GM12891 (cell line): ENCODE measurements around the gene POFUT2.
"Not testable (repeated sequence)": the region's sequence is repeated elsewhere in the genome, so short reads cannot be mapped to it uniquely, and the experiment has no call there.

Source experiments
- DNase-seq: peaks from one replicate; pipeline ENCODE4 v3.0.0; 2011; ENCODE audit warnings: low spot score; ENCODE audit not compliant: insufficient read length
- FAIRE-seq: peaks from 2 replicates; lab custom pipeline; 2011; peaks lifted over from hg19 to GRCh38; lab: Jason Lieb, UNC
- PAX5 ChIP-seq: IDR thresholded peaks from 2 replicates; pipeline ENCODE4 v1.6.1; 2011; ENCODE audit warnings: low read length, moderate library complexity, mild to moderate bottlenecking; ENCODE audit not compliant: insufficient read depth, severe bottlenecking
- POLR2A ChIP-seq: IDR thresholded peaks from 2 replicates; pipeline ENCODE4 v1.6.1; 2011; ENCODE audit warnings: low read depth, low read length, control low read depth
- POLR2AphosphoS5 ChIP-seq: IDR thresholded peaks from 2 replicates; pipeline ENCODE4 v1.6.1; 2011; ENCODE audit warnings: low read depth, low read length, control low read depth
- POU2F2 ChIP-seq: IDR thresholded peaks from 2 replicates; pipeline ENCODE4 v1.6.1; 2011; ENCODE audit warnings: low read depth, mild to moderate bottlenecking, control low read depth, low read length, moderate library complexity
- SPI1 ChIP-seq: IDR thresholded peaks from 2 replicates; pipeline ENCODE4 v1.6.1; 2011; ENCODE audit warnings: low read depth, low read length, control low read depth
- TAF1 ChIP-seq: IDR thresholded peaks from 2 replicates; pipeline ENCODE4 v1.6.1; 2011; ENCODE audit warnings: low read depth, low read length, control low read depth

Gene POFUT2

DNA sequence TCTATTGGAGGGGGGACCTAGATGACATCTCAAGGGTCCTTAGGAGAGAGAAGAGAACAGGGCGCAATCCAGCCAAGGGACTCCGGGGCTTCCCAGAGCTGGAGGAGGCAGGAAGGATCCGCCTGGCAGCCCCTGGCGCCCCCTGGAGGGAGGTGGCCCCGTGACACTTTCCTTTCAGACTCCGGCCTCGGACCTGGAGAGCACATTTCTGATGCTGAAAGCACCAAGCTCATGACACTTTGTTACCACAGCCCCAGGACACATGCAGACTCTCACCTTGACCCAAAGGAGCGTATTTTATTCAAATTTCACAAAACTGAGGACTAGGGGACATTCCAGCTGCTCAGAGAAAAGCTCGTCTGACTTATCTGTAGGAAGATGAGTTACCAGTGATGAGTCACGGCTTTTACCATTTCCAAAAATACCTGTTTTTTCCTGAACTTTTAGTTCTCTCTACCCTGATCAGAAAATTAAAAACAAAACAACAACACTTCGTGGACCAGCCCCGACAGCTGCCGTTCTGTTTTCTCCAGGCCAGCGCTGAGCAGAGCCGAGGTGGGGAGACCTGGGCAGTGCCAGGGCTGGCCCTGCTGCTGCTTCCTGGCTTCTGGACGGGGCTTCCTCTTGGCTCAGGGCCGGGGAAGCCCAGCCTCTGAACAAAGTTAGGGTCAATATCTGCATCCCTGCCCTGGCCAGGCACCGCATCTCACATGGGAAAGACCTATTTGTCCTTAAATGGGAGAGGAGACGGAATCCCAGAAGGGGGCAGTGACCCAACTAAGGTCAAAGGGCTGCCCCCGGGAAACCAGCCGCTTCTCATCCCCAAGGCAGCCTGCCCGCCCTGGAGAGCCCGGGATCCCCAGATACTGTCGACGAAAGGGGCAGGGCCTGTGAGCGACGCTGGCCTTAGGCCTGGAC is 21.6 kb upstream of the POFUT2 start:
- DNase-seq: no peak
- TF ChIP-seq PAX5 (no peak), SPI1 (no peak), POU2F2 (no peak), POLR2A (no peak), TAF1 (no peak), POLR2AphosphoS5 (no peak)
- no peak for FAIRE-seq

DNA sequence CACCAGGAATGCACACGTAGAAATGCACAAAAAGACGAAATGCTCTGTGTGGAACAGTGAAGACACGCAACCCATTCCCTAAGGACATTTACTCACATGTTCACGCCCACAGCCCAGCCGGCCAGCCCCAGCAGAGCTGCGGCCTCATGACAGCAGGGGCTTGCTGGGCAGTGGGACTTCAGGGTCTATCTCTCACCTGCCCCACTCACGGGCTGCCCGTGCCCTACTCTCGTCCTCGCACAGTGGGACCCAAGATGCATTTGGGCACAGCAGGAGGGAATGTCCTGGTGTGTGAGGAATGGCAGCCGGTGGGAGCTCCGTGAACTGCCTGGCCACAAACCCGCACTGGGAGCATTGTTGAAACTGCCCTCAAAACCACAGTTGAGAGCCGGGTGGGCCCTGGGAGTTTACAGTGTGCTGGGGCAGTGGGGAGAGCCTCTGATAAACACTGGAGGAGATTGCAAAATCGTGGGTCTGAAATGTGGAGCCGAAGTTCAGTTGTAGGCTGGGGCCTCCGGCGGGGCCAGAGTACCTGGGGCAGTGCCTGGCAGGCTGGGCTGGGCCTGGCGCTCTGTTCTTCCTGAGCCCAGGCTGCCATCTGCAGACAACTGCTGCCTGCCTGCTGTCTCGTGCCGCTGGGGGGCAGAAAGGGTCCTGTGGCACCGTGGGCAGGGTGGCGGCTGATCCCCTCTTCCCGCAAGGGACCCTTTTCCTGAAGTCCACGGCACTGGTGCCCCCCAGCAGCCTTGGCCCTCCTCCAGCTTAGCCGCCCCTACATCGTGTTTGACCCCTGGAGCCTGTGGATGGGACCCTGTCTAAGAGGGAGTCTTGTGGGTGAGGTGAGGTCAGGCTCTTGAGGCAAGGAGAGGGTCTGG is 20.7 kb upstream of the POFUT2 start:
- FAIRE-seq (no peak), DNase-seq (no peak)
- no peak for TF ChIP-seq POU2F2
- no peak for TF ChIP-seq TAF1
- no peak for TF ChIP-seq POLR2AphosphoS5
- no peak for TF ChIP-seq PAX5
- TF ChIP-seq SPI1: no peak
- no peak for TF ChIP-seq POLR2A

GRCh38 chr21:45307597-45308158 is 20.0 kb upstream of the POFUT2 start:
- not testable (repeated sequence) for DNase-seq
- FAIRE-seq: peak; percentile 81

- FAIRE-seq (no peak), DNase-seq (no peak)
- TF ChIP-seq PAX5: no peak
- no peak for TF ChIP-seq TAF1
- TF ChIP-seq POU2F2: no peak
- TF ChIP-seq SPI1: no peak
- TF ChIP-seq POLR2A: no peak
- TF ChIP-seq POLR2AphosphoS5: no peak
Measured at GRCh38 chr21:45306832-45307571, 19.3 kb upstream of the POFUT2 start.

GRCh38 chr21:45306453-45306831 is 18.7 kb upstream of the POFUT2 start:
- TF ChIP-seq POLR2A (no peak), POU2F2 (no peak), SPI1 (no peak)
- DNase-seq (no peak), FAIRE-seq (no peak)

DNA sequence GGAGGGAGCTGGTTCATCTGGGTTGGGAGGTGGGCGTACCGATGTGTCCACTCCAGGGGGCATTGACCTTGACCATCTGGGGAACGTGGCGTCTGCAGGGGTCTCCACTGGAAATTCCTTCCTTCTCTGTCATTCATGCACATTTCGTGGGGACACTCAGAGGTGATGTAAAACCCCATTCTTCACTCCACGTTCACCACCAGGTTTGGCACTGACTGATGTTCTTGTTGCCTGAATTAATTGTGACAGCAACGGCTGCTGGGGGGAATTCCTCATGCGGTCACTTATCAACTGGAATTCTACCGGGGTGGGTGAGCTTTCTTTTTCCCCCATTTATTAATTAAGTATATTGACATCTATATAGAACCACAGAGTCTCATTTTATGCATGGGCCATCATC is 18.1 kb upstream of the POFUT2 start:
- no peak for FAIRE-seq
- DNase-seq: no peak
- TF ChIP-seq POU2F2 (no peak), TAF1 (no peak), PAX5 (no peak), POLR2A (no peak), POLR2AphosphoS5 (no peak), SPI1 (no peak)

GRCh38 chr21:45304945-45305344 is 17.2 kb upstream of the POFUT2 start:
- no peak for FAIRE-seq
- DNase-seq: no peak
- TF ChIP-seq POLR2AphosphoS5 (no peak), PAX5 (no peak), SPI1 (no peak), POU2F2 (no peak), POLR2A (no peak)

- TF ChIP-seq POLR2AphosphoS5 (no peak), POLR2A (no peak), SPI1 (no peak), TAF1 (no peak), POU2F2 (no peak), PAX5 (no peak)
- FAIRE-seq (no peak), DNase-seq (no peak)
Measured at GRCh38 chr21:45304476-45304830, 16.8 kb upstream of the POFUT2 start.

- TF ChIP-seq POLR2A (no peak), PAX5 (no peak)
- DNase-seq: no peak
- FAIRE-seq: no peak
Measured at GRCh38 chr21:45303751-45304475, 16.2 kb upstream of the POFUT2 start.
